ENCODE measurements around the gene LDAH.

DNA sequence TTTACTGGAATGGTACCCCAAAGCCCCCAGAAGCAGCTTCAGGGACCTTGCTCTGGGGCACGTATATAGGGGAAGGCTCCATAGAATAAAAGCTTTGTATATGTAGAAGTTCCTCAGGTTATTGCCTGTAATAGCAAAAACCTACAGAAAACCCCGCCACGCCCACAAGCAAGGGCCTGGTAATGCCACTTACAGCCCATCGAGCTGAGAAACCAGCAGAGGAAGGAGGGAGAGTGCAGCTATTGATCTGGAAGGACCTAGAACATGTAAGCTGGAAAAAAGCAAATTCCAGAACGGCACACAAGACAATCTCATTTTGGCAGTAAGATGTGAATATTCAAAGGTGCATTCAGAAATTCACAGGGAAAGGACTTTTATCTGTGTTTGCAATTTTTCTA, 187.8 kb downstream of the LDAH start:
- TF ChIP-seq, protein P1, sequence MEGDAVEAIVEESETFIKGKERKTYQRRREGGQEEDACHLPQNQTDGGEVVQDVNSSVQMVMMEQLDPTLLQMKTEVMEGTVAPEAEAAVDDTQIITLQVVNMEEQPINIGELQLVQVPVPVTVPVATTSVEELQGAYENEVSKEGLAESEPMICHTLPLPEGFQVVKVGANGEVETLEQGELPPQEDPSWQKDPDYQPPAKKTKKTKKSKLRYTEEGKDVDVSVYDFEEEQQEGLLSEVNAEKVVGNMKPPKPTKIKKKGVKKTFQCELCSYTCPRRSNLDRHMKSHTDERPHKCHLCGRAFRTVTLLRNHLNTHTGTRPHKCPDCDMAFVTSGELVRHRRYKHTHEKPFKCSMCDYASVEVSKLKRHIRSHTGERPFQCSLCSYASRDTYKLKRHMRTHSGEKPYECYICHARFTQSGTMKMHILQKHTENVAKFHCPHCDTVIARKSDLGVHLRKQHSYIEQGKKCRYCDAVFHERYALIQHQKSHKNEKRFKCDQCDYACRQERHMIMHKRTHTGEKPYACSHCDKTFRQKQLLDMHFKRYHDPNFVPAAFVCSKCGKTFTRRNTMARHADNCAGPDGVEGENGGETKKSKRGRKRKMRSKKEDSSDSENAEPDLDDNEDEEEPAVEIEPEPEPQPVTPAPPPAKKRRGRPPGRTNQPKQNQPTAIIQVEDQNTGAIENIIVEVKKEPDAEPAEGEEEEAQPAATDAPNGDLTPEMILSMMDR (IDR thresholded peaks at IDR 0.05; ENCODE audit: low read length), result no peak
- no peak for TF ChIP-seq EZH2 (optimal IDR thresholded peaks at IDR 0.05; ENCODE audit: low read depth, low read length)
- no peak for TF ChIP-seq EZH2phosphoT487 (IDR thresholded peaks at IDR 0.05; ENCODE audit: low read length)
